Liver (tissue), 9 donors: Measurements from ENCODE around the gene DAG1. TPM values are rescaled to one million over a fixed set of nuclear protein-coding genes. Genes with fewer than 3 reads are reported as not detected.

Source experiments
- DNase-seq: peaks from one replicate; pipeline ENCODE4 v3.0.0-alpha.2; 2017; ENCODE audit warnings: low spot score
- H3K27ac ChIP-seq, 2 donors: one replicate each; pipeline ENCODE4 v1.7.0; 2013; ENCODE audit warnings: inconsistent platforms in 2 of 2, low read length in 2 of 2, control low read depth in 1 of 2, low read depth in 1 of 2, mild to moderate bottlenecking in 1 of 2
- H3K27me3 ChIP-seq, 4 donors: one replicate each; pipeline versions ENCODE4 v1.6.1 to v1.7.0; 2013; ENCODE audit warnings: low read length in 3 of 4, inconsistent platforms in 1 of 4, mild to moderate bottlenecking in 1 of 4, moderate library complexity in 1 of 4; ENCODE audit not compliant: control insufficient read depth in 4 of 4, insufficient read depth in 4 of 4
- H3K36me3 ChIP-seq, 4 donors: one replicate each; pipeline versions ENCODE4 v1.6.1 to v1.7.0; 2013; ENCODE audit warnings: low read length in 3 of 4, mild to moderate bottlenecking in 3 of 4, low read depth in 1 of 4, moderate library complexity in 1 of 4; ENCODE audit not compliant: control insufficient read depth in 4 of 4, insufficient read depth in 3 of 4
- H3K4me1 ChIP-seq, 4 donors: one replicate each; pipeline versions ENCODE4 v1.6.1 to v1.7.0; 2013; ENCODE audit warnings: low read length in 3 of 4, mild to moderate bottlenecking in 3 of 4, moderate library complexity in 1 of 4; ENCODE audit not compliant: control insufficient read depth in 4 of 4, insufficient read depth in 4 of 4
- H3K4me3 ChIP-seq, 3 donors: one replicate each; pipeline versions ENCODE4 v1.6.1 to v1.7.0; 2013; ENCODE audit warnings: low read length in 3 of 3, control low read depth in 1 of 3, low read depth in 1 of 3, mild to moderate bottlenecking in 1 of 3
- H3K9ac ChIP-seq, 2 donors: one replicate each; pipeline ENCODE4 v1.7.0; 2013; ENCODE audit warnings: low read length in 2 of 2, mild to moderate bottlenecking in 2 of 2, moderate library complexity in 2 of 2, control low read depth in 1 of 2, low read depth in 1 of 2
- H3K9me3 ChIP-seq, 4 donors: one replicate each; pipeline versions ENCODE4 v1.6.1 to v1.7.0; 2013; ENCODE audit warnings: low read length in 3 of 4; ENCODE audit not compliant: control insufficient read depth in 4 of 4
- ATF3 ChIP-seq: IDR thresholded peaks from 2 replicates; pipeline ENCODE4 v1.6.1; 2016; ENCODE audit warnings: antibody characterized with exemption
- CTCF ChIP-seq: fragments of 150-350 bp; IDR thresholded peaks from 2 replicates; pipeline ENCODE4 v1.5.1; 2017; ENCODE audit warnings: improper control_type of control experiment, low read depth, low read length; ENCODE audit not compliant: missing input control
- EGR1 ChIP-seq, 2 donors: IDR thresholded peaks; 2 replicates each; pipeline ENCODE4 v1.6.1; 2016 to 2018; ENCODE audit warnings: antibody characterized with exemption in 2 of 2, low read depth in 2 of 2
- FOXA1 ChIP-seq: IDR thresholded peaks from 2 replicates; pipeline ENCODE4 v1.6.1; 2016; ENCODE audit warnings: antibody characterized with exemption
- FOXA2 ChIP-seq: IDR thresholded peaks from 2 replicates; pipeline ENCODE4 v1.6.1; 2016; ENCODE audit warnings: antibody characterized with exemption
- GABPA ChIP-seq, 2 donors: IDR thresholded peaks in 1 of 2; conservative IDR thresholded peaks in 1 of 2; 2 replicates each; pipeline ENCODE4 v1.6.1; 2016; ENCODE audit warnings: antibody characterized with exemption in 2 of 2, mild to moderate bottlenecking in 1 of 2, moderate library complexity in 1 of 2
- HNF4A ChIP-seq, 2 donors: conservative IDR thresholded peaks; 2 replicates each; pipeline ENCODE4 v1.6.1; 2016; ENCODE audit warnings: antibody characterized with exemption in 2 of 2, mild to moderate bottlenecking in 2 of 2
- HNF4G ChIP-seq: IDR thresholded peaks from 2 replicates; pipeline ENCODE4 v1.6.1; 2016; ENCODE audit warnings: antibody characterized with exemption
- JUND ChIP-seq, 2 donors: IDR thresholded peaks; 2 replicates each; pipeline ENCODE4 v1.6.1; 2016; ENCODE audit warnings: antibody characterized with exemption in 2 of 2
- MAX ChIP-seq: IDR thresholded peaks from 2 replicates; pipeline ENCODE4 v1.6.1; 2016; ENCODE audit warnings: antibody characterized with exemption
- NR2F2 ChIP-seq: IDR thresholded peaks from 2 replicates; pipeline ENCODE4 v1.6.1; 2016; ENCODE audit warnings: antibody characterized with exemption
- RAD21 ChIP-seq, 2 donors: IDR thresholded peaks; 2 replicates each; pipeline ENCODE4 v1.6.1; 2016; ENCODE audit warnings: antibody characterized with exemption in 2 of 2, mild to moderate bottlenecking in 2 of 2
- REST ChIP-seq: IDR thresholded peaks from 2 replicates; pipeline ENCODE4 v1.6.1; 2016; ENCODE audit warnings: antibody characterized with exemption, mild to moderate bottlenecking
- RXRA ChIP-seq, 2 donors: IDR thresholded peaks; 2 replicates each; pipeline ENCODE4 v1.6.1; 2017 to 2018; ENCODE audit warnings: antibody characterized with exemption in 2 of 2, mild to moderate bottlenecking in 1 of 2
- SP1 ChIP-seq: IDR thresholded peaks from 2 replicates; pipeline ENCODE4 v1.6.1; 2018; ENCODE audit warnings: antibody characterized with exemption, mild to moderate bottlenecking
- TAF1 ChIP-seq: conservative IDR thresholded peaks from 2 replicates; pipeline ENCODE4 v1.6.1; 2016; ENCODE audit warnings: antibody characterized with exemption, mild to moderate bottlenecking
- YY1 ChIP-seq: IDR thresholded peaks from 2 replicates; pipeline ENCODE4 v1.6.1; 2016; ENCODE audit warnings: antibody characterized with exemption, mild to moderate bottlenecking
- ZBTB33 ChIP-seq: IDR thresholded peaks from 2 replicates; pipeline ENCODE4 v1.6.1; 2016; ENCODE audit warnings: antibody characterized with exemption
- WGBS: extraction: QIAGEN DNeasy Blood & Tissue Kit; methylation state at CpG from one replicate; pipeline ENCODE4 v1.1.7; 2013; 5-methylcytosine and 5-hydroxymethylcytosine counted together
- polyA plus RNA-seq, 2 donors: library from polyadenylated mRNA; stranded (reverse) in 1 of 2; unstranded in 1 of 2; fragments of 200-250 nt in 1 of 2; fragments of >200 nt in 1 of 2; fragmentation: Nextera tagmentation in 1 of 2; extraction: Ambion mirVana in 1 of 2; gene quantifications; one replicate each; pipeline versions ENCODE4 v1.2.1 to v1.2.3, GENCODE V29; 2013 to 2015
- total RNA-seq, 2 donors: library from RNA; depleted of rRNA; stranded (reverse); fragments of >200 nt; gene quantifications; one replicate each; pipeline ENCODE4 v1.2.3, GENCODE V29; 2014
- donor health status: healthy.
- donor health status: healthy.
- donor health status: healthy.
- donor health status: healthy.
- donor health status: healthy.

The DAG1 gene
- total and polyA plus RNA-seq, 4 donors: 12.1 to 54.4 (median 28.5) TPM

GRCh38 chr3:49536875-49537533 is 66.9 kb downstream of the DAG1 start:
- H3K27ac ChIP-seq: peak overlapping the region; percentile 87 to 90
- 76% methylated on average over 16 of the region's 16 CpGs for WGBS
- no peaks in the 10 kb centered on the region for H3K9me3 ChIP-seq
- no peaks in the 10 kb centered on the region for H3K27me3 ChIP-seq
- no peak overlapping the region for H3K4me3 ChIP-seq
- no peak overlapping the region for H3K9ac ChIP-seq
- no peak for TF ChIP-seq SP1
- H3K4me1 ChIP-seq: peaks cover 26 to 42% (median 35%) of the 10 kb centered on the region in 4 donors
- peaks cover 0 to 10% (median 2%) of the 10 kb centered on the region in 4 donors for H3K36me3 ChIP-seq
- no peak for DNase-seq

GRCh38 chr3:49539659-49540560 is 69.8 kb downstream of the DAG1 start:
- WGBS: under 1% methylated on average over 63 of the region's 63 CpGs
- Histone ChIP-seq H3K27ac (peak overlapping the region; percentile 81 to 89), H3K4me3 (peak overlapping the region; percentile 38 to 44 (median 38)), H3K27me3 (no peaks in the 10 kb centered on the region), H3K36me3 (no peaks in the 10 kb centered on the region), H3K4me1 (peaks cover 16 to 36% (median 29%) of the 10 kb centered on the region in 4 donors), H3K9ac (peak overlapping the region; percentile 41 to 88), H3K9me3 (no peaks in the 10 kb centered on the region)
- DNase-seq: peak; percentile 99
- TF ChIP-seq EGR1 (IDR thresholded peaks at IDR 0.05; ENCODE audit: low read depth in 2 of 2) (no peak), GABPA (IDR thresholded peaks at IDR 0.05 in 1 of 2, conservative IDR thresholded peaks at IDR 0.05 in 1 of 2) (peak in 1 of 2 donors; percentile 53), FOXA2 (no peak), ZBTB33 (no peak), MAX (no peak), HNF4A (conservative IDR thresholded peaks at IDR 0.05) (peak; percentile 3 to 30), JUND (IDR thresholded peaks at IDR 0.05) (no peak), SP1 (peak; percentile 63), REST (peak; percentile 87), HNF4G (no peak), CTCF (peak; percentile 95), RAD21 (IDR thresholded peaks at IDR 0.05) (peak; percentile 93 to 94), YY1 (no peak), FOXA1 (peak; percentile 29), NR2F2 (no peak), TAF1 (peak; percentile 82), RXRA (IDR thresholded peaks at IDR 0.05) (peak in 1 of 2 donors; percentile 19), ATF3 (no peak)
